Activated effector memory CD4-positive, alpha-beta T cell treated with anti-CD3 and anti-CD28 coated beads, Interleukin-2, amount 50 U/mL, for 16 hours (primary cell): ENCODE results near the gene FHAD1.

Experiments used
- DNase-seq: peaks from one replicate; pipeline ENCODE4 v3.0.0-alpha.2; 2020

The FHAD1 gene

DNA sequence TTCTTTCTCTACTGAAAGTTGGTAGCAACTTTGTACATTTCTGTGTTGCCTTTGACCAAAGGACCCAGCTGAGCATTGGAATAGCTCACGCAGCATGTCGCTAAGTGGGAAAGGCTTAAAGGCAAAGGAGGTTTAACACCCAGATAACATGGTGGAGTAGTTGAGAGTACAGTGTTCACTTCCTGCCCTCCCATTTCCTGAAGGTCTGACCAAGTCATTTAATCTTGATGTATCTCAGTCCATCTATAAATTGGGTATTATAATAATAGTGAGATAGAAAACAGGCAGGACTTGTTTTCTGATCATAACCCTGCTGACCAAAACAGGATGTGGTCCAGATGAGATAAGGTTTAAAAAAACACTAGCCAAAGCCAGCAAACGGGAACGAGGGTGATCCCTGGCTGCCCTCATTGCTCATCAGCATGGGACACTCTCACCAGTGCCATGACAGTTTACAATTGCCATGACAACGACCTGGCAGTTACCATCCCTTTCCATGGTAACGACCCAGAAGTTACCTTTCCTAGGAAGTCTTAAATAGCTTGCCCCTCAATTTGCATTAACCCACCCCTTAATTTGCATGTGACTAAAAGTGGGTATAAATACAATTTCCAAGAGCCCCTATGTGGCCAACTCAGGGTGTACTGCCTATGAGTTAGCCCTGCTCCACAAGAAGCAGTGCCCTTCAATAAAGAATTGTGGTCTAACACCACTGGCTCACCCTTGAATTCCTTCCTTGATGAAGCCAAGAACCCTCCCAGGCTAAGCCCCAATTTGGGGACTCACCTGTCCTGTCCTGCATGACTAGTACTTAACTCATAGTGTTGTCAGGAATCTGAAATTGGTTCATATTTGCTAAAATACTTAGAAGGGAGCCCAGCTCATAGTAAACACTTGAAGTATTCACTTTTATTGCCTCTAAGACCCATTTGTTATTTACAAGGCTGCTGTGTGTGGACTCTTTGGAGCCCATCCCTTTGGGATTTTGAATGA, 28.4 kb upstream of the FHAD1 start:
- peak; percentile 28 for DNase-seq

DNA sequence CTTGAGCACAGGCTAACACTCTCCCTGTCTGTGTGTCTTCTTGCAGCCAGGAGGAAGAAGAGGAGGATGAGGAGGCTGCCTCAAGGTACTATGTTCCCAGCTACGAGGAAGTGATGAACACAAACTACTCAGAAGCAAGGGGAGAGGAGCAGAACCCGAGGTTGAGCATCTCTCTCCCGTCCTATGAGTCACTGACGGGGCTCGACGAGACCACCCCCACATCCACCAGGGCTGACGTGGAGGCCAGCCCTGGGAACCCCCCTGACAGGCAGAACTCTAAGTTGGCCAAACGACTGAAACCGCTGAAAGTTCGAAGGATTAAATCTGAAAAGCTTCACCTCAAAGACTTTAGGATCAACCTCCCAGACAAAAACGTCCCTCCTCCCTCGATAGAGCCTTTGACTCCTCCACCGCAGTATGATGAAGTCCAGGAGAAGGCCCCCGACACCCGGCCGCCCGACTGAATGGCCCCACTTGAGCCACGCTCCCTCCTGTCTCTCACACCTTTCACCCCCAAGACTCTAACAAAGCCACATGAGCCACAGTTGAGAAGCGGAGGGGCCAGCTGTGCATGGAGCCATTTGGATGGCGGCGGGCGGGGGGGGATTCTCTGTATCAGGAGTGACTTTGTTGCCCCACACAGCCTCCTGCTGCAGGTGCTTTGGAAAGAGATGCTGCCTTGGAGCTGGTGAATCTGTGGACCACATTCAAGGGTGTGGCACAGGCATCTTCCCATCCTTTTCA, 27.6 kb upstream of the FHAD1 start:
- peak; percentile 61 for DNase-seq

DNA sequence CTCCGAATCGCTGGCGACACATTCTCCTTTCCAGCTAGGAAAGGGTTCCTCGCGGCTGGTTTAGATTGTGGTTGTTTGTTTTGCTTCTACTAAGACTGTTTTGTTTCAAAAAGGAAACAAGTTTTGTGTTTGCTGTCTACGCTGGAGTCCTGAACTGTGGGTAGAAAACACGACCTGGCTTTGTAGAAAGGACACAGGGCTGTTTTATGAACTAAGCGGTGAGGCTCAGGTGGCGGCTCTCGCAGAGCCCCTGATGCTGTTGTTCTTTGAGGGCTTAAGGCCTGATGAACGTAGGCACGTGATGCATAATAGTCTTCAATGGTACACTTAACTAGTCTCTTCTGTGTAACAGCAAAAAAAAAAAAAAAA, 27.0 kb upstream of the FHAD1 start:
- DNase-seq: no peak

DNA sequence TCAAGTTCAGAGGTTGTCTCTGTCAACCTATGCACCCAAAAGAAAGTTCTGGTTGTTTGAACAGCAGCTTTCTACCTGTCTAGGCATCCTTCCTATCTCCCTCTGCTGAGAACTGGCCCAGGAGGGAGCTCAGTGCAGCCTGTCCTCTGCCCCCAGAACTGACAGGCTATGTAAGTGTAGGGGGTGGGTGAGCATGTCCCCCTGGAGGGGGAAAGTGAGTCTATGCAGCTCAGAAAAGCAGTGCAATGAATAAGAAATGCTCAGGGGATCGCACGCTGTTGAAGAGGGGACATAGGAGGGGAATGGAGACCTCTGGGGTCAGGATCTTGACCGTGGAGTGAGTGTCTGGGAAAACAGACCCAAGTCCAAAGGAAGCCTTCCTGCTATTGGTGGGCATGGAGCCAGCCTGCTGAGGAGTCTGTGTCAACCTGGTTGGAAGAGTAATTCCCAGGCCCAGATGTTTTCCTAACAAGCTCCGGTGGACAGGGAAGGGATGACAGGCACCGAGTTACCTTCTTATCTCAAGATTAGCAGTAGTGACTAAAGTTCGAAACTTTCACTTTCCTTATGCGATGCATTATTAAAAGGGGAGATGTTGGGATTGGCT, 26.1 kb upstream of the FHAD1 start:
- peak; percentile 2 for DNase-seq

DNA sequence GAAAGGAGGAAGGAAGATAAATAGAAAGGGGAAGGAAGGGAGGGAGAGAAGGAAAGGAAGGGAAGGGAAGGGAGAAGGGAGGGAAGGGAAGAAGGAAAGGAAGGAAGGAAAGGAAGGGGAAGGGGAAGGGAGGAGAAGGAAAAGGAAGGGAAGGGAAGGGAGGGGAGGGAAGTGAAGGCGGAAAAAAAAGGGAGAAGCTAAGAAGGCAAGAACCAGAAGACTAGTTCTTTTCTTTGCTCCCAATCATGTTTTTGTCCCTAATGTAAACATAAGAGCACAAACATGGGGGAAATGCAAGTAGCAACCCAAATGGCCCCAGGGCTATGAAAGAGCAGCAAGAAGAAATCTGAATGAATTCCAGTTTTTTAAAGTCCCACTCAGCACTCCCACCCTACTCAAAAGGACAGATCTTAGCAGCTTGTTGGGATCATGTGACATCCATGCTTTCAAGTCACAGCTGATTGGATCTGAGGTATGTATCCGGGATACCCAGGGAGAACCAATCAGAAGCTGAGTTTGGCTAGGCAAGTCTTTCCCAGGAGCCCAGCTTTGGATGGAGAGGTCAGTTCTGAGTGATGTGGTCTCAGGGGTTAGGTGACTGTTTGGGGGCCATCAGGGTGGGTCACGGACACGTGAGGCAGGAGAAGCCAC, 24.2 kb upstream of the FHAD1 start:
- DNase-seq: peak; percentile 16

DNA sequence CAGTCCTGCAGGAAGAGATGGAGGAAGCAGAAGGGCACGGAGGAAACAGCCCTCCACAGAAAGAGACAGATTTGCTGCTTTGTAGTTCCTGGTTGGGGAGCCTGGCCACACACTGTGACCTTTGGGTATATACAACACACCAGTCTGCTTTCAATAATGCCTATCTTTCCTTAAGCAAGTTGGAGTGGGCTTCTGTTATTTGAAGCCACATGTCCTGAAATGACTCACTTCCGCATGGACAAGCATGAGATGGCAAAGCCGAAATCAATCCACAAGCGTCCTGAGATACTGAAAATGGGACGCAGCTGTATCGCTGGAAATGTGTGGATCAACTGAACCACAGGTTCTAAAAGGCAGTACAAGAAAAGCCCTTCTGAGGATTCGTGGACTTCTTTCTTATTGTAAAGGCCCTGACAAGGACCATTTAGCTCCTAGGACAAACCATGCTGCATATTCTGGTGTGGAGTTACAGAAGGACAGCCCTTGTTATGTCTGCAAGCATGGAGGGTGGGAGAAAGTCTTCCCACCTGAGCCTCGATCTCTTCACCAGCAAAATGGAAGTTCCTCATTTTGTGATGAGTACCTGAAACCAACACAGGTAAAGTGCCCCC, 22.7 kb upstream of the FHAD1 start:
- DNase-seq: no peak

DNA sequence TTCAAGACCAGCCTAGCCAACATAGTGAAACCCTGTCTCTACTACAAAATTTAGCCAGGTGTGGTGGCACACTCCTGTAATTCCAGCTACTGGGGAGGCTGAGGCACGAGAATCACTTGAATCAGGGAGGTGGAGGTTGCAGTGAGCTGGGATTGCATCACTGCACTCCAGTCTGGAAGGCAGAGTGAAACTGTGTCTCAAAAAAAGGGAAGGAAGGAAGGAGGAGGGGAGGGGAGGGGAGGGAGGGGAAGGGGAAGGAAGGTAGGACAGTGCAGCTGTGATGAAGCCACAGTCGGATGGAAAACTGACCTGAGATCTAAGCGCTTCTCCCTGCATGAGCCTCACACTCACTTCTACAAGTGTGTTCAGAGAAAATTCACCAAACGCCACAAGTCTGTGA, 22.0 kb upstream of the FHAD1 start:
- no peak for DNase-seq

DNA sequence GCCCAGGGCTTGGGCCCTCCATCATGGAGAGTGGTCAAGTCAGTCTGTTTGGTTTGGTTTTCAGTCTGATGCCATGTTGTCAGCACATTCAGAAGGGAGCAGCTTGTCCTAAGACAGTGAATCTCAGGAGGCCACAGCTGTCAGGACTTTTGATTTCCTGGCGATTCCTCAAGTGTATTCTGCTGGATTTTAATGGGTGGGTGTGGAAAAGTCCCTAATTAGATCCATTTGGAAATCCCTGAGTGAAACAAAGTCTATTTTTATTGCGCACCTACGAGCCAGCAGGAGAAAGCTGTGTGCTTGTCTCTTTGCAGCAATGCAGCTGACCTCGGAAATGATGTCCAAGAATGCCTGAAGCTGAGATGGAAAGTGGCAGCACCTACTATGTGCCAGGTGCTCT, 21.6 kb upstream of the FHAD1 start:
- DNase-seq: no peak

DNA sequence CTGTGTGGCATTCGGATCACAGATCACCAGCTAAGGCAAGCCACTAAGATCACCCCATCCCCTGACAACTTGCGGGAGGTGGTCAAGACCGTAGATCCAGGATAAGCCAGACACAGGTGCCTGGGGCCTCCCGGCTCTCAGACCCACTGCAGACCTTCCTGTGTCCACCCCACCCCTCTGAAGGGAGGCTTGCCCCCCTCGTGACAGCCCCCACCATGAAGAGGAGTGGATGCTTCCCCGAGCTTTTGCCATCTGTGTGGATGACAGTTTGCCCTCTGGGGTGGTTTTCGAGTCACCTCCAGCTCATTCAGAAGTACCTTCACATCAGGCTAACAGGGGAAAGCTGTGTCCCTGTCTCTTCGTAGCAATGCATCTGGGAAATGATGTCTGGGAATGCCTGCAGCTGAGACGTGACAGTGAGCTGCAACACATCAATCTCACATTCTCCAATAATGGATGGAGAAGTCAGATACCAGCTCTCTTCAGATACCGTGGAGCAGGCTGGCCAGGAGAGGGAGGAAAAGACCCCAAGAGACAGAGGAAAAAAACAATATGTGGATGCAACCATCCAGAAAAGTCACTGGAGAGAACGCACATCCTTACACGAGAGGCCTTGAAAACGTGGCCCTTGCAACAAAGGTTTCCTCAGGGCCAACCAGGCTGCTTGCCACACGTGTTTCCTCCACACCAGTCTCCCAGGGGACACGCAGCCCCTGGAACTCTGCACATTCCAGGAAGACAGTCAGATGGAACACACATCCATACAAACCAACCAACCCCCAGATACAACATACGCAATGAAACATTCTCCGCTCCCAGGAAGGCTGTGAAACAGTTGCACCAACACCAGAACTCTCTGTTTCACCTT, 20.4 kb upstream of the FHAD1 start:
- DNase-seq: no peak

DNA sequence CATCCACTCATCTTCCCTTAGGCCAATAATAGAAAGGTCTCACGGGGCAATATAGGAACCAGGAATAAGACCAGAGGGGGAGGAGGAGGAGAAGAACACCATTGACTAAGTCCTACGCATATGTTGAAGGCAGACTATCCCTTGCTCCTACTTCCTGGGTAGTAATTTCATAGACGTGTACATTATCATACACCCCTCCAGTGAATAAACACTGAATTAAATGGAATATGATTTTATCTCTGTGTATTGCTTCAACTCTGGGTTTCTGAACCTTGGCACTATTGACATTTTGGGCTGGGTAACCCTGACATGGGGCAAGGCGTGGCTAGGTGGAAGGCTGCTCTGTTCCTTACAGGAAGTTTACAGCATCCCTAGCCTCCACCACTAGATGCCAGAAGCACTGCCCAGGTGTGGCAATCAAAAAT, 17.3 kb upstream of the FHAD1 start:
- no peak for DNase-seq

DNA sequence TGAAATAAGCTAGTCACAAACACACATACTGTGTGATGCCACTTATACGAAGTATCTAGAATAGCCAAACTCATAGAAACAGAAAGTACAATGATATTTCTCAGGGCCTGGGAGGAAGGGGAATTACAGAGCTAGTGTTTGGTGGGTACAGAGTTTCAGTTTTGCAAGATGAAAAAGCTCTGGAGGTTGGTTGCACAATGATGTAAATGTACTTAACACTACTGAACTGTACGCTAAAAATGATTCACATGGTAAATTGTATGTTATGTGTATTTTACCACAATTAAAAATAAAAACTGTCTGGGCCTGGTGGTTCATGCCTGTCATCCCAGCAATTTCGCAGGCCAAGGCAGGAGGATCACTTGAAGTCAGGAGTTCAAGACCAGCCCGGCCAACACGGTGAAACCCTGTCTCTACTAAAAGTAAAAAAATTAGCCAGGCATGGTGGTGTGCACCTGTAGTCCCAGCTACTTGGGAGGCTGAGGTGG, 15.3 kb upstream of the FHAD1 start:
- no peak for DNase-seq

DNA sequence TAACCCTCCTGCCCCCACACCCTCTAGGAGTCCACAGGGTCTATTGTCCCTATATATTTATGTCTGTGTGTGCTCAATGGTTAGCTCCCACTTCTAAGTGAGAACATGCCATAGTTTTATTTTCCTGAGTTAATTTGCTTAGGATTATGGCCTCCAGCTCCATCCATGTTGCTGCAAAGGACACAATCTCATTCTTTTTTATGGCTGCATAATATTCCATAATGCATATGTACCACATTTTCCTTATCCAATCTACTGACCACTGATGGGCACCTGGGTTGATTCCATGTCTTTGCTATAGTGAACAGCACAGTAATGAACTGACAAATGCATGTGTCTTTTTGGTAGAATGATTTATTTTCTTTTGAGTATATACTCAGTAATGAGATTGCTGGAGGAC, 13.3 kb upstream of the FHAD1 start:
- no peak for DNase-seq

DNA sequence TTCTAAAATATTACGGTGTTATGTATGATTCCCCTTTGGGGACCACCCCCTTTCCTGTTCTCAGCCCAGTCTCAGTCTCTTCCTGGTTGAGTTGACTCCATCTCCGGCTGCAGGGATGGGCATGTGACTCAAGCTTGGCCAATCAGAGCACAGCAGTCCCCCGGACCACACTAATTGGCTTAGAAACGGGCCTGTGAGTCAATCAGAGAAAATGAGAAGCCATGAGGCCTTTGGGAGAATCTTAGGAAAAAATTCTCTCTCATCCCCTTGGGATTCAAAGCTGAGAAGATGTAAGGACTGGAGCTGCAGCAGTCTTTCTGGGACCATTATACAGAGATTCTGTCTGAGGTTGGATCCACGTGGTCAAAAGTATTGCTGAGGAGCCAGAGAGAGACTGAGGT, 10.7 kb upstream of the FHAD1 start:
- DNase-seq: no peak

DNA sequence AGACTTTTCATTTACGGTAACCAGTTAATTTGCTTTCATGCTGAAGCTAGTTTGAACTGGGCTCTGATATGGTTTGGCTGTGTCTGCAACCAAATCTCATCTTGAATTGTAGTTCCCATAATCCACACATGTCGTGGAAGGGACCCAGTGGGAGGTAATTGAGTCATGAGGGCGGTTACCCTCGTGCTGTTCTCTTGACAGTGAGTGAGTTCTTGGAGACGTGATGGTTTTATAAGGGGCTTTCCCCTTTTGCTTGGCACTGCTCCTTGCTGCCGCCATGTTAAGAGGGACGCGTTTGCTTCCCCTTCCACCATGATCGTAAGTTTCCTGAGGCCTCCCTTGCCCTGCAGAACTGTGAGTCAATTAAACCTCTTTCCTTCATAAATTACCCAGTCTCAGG, 10.3 kb upstream of the FHAD1 start:
- DNase-seq: no peak

DNA sequence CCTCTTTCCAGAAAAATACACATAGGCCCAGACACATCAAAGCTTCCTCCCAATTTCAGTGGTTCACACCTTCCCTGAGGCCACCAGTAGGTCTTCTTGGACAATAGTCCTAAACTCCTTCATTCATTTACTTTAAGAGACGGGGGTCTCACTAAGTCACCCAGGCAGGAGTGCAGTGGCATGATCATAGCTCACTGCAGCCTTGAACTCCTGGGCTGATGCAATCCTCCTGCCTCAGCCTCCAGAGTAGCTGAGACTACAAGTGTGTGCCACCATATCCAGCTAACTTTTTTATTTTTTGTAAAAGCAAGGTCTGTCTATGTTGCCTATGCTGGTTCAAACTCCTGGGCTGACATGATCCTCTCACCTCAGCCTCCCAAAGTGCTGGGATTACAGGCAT, 8.2 kb upstream of the FHAD1 start:
- DNase-seq: no peak

DNA sequence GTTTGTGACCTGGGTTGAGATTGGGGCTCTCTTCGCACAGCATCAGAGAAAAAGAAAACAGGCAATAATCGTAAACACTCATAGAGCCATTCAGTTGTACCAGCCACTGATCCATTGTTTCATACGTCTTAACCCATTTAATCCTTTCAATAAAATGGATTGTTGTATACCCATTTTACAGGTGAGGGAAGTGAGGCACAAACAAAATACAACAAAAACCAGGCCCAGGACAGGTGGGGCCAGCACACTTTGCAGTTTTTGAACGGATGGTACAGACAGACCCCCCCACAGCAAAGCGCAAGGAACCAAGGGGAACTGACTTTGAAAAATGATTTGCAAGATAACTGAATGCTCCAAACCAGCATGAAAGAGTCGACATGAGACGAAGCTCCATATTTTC, 4.3 kb upstream of the FHAD1 start:
- no peak for DNase-seq

DNA sequence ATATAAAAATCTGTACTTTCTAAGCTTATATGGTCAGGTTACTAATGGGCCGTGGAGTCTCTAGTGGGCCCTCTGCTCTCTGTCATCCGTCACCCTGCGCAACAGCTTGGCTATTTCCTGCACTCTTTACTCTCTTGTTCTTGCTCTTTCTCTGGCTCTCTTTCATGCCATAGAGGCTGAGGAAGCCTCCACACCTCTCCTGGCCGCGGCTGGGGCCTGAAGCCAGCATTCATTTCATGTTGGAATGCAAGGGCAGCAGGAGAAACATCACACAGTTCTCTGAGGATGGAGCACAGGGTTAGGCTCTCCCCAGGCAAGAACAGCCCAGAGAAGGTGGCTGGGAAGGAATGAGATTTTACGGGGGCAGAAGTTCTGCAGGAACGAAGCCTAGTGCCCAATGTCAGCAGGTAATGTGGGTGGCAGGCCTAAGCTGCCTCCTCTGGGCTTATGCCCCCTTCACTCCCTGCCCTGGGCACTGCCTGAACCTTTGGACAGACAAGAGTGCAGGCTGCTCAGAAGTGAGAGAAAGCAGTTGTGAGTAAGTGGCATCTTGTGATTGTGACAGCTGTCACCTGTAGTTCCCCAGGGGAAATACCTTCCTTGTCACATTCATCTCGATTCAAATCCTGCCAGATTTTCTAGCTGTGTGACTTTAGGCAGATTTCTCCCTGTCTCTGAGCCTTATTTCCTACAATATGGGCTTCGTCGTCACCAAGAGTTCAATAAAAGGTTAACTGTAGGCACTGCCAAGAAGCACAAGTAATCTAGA, 3.6 kb upstream of the FHAD1 start:
- no peak for DNase-seq

DNA sequence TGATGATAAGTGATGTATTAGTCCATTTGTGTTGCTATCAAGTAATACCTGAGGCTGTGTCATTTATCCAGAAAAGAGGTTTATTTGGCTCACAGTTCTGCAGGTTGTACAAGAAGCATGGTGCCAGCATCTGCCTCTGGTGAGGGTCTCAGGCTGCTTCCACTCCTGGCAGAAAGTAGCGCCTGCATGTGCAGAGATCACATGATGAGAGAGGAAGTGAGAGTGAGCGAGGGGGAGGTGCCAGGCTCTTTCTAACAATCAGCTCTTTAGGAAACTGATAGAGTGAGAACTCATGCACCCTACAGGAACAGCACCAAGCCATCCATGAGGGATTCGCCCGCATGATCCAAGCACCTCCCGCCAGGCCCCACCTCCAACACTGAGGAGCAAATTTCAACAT, 2.2 kb upstream of the FHAD1 start:
- no peak for DNase-seq

DNA sequence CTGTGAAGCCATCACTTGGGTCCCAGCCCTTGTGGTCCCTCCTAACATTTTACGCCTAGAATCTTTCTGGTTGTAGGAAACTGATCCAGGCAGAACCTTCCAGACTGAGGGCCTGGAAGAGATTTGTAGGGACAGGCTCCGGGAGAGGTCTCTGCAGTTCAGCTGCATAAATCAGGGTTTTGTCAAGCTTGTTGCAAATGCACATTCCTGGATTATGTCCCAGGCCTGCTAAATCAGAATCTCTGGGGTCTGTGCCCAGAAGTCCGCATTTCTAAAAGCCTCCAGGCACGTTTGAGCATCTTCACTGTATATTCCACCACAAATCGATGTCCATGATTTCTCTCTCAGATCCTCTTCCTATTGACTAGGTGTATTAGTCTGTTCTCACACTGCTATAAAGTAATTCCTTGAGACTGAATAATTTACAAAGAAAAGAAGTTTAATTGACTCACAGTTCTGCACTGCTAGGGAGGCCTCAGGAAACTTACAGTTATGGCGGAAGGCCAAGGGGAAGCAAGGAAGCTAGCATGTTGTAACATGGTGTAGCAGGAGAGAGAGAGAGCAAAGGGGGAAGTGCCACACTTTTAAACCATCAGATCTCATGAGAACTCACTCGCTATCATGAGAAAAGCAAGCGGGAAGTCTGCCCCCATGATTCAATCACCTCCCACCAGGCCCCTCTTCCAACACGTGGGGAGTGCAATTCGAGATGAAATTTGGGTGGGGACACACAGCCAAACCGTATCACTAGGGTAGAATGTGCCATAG, 1.2 kb upstream of the FHAD1 start:
- no peak for DNase-seq

DNA sequence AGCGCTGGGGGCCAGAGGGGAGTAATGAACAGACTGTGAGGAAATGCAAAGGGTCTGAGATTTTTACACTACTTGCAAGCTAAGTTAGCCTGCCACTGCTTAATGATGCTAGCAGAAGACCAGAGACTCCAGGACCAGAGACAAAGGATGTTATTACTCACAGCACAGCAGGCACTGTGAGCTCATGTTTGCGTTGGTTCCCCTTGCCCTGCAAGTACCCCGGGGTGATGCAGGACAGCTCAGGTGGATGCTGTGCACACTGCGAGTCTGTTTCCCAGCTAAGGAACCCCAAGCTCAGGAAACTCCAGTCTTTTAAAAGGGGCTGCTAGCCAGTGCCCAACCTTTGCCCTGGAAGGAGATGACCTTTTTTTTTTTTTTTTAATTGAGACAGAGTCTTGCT, 1.2 kb downstream of the FHAD1 start:
- DNase-seq: no peak
